GM12878 (cell line): ENCODE data around the gene ANXA2R. TPM values are rescaled to one million over a fixed set of nuclear protein-coding genes. Genes with fewer than 3 reads are reported as not detected.

Experiments
- BRCA1 ChIP-seq: IDR thresholded peaks from 2 replicates; pipeline ENCODE4 v1.6.1; 2011; ENCODE audit warnings: low read depth, low read length, improper control_type of control experiment
- CHD2 ChIP-seq: IDR thresholded peaks from 2 replicates; pipeline ENCODE4 v1.6.1; 2011; ENCODE audit warnings: low read depth, low read length, improper control_type of control experiment, borderline replicate concordance
- CUX1 ChIP-seq: IDR thresholded peaks from 2 replicates; pipeline ENCODE4 v1.6.1; 2012; ENCODE audit warnings: improper control_type of control experiment, low read depth, low read length; ENCODE audit not compliant: insufficient replicate concordance
- E2F8 ChIP-seq: fragments of 450-650 bp; IDR thresholded peaks from 2 replicates; pipeline ENCODE4 v1.6.1; 2018; ENCODE audit warnings: mild to moderate bottlenecking, low read depth, moderate library complexity; ENCODE audit not compliant: partially characterized antibody
- EP300 ChIP-seq, 2 experiments: fragments of 150-350 bp in 1 of 2; IDR thresholded peaks; 2 replicates each; pipeline ENCODE4 v1.6.1; 2011 to 2012; ENCODE audit warnings: low read depth in 2 of 2, low read length in 2 of 2, borderline replicate concordance in 1 of 2, improper control_type of control experiment in 1 of 2, inconsistent platforms in 1 of 2; ENCODE audit not compliant: control insufficient read depth in 1 of 2
- NFIC ChIP-seq: IDR thresholded peaks from 2 replicates; pipeline ENCODE4 v1.6.1; 2012; ENCODE audit warnings: low read depth, mild to moderate bottlenecking, inconsistent platforms, low read length, moderate library complexity
- RBBP5 ChIP-seq: fragments of 200-600 bp; sonication (generic); conservative IDR thresholded peaks from 2 replicates; pipeline ENCODE4 v1.6.1; 2016
- SP1 ChIP-seq: IDR thresholded peaks from one replicate; pipeline ENCODE4 v1.6.1; 2011; ENCODE audit warnings: low read depth, low read length
- ZBTB11 ChIP-seq: fragments of 450-650 bp; formaldehyde crosslinking; IDR thresholded peaks from 2 replicates; pipeline ENCODE4 v1.5.0; 2022; ENCODE audit warnings: mild to moderate bottlenecking, missing genetic modification characterization
- ZBTB40 ChIP-seq: fragments of 450-650 bp; IDR thresholded peaks from 2 replicates; pipeline ENCODE4 v1.6.1; 2016; ENCODE audit warnings: mild to moderate bottlenecking, moderate library complexity, borderline replicate concordance
- polyA plus RNA-seq, 11 experiments: library from polyadenylated mRNA; depleted of rRNA in 4 of 11; unstranded in 6 of 11; stranded (reverse) in 5 of 11; fragments of >200 nt; fragmentation: Nextera tagmentation in 4 of 11; fragmentation: Illumina TruSeq in 1 of 11; extraction: Ambion mirVana in 4 of 11; extraction: Trizol in 1 of 11; gene quantifications; 1 replicate in 1 of 11; 2 replicates in 10 of 11; pipeline versions ENCODE4 v1.2.1 to v1.2.3, GENCODE V29; 2011 to 2016; ENCODE audit warnings: inconsistent platforms in 2 of 11, missing spikeins in 2 of 11, low read depth in 1 of 11
- total RNA-seq, 4 experiments: library from RNA; depleted of rRNA in 3 of 4; stranded (reverse); fragments of >200 nt in 3 of 4; fragmentation: Illumina TruSeq in 1 of 4; extraction: Trizol in 1 of 4; gene quantifications; 2 replicates each; pipeline versions ENCODE4 v1.2.1 to v1.2.3, GENCODE V29; 2013 to 2021

Gene ANXA2R
- total and polyA plus RNA-seq, 10 of the 15 experiments (the other 5 are each of a cell fraction or from before 2014, with no cell fraction given), result 2.3 to 7.8 (median 4.4) TPM

- no peak for TF ChIP-seq ZBTB11 (CRISPR knock-in tag)
- TF ChIP-seq EP300 (IDR thresholded peaks at IDR 0.05; ENCODE audit: borderline replicate concordance in 1 of 2, control insufficient read depth in 1 of 2, low read depth in 2 of 2, low read length in 2 of 2), result 0 out of 4 replicates have a peak, but pooled peaks of 1 of the 2 experiments have one; percentile 13
- no peak for TF ChIP-seq RBBP5
- TF ChIP-seq NFIC, result no peak; the same call in 1 of the 2 replicates
- no peak; the same call in 1 of the 2 replicates for TF ChIP-seq ZBTB40
- TF ChIP-seq SP1, result no peak
- TF ChIP-seq CHD2, result no peak
- TF ChIP-seq BRCA1, result no peak
- TF ChIP-seq E2F8, result peak; percentile 50
- peak; percentile 41 for TF ChIP-seq CUX1
Measured at GRCh38 chr5:42994555-42995359, 45.4 kb downstream of the ANXA2R start (continued).
